Gastrocnemius medialis (tissue), 4 donors: ENCODE measurements around the gene FAXDC2.

Source experiments
- CTCF ChIP-seq, 5 experiments: fragments of 450-650 bp in 3 of 5; fragments of 200-600 bp in 2 of 5; sonication (generic) in 2 of 5; IDR thresholded peaks in 4 of 5; conservative IDR thresholded peaks in 1 of 5; 1 replicate in 4 of 5; 2 replicates in 1 of 5; pipeline ENCODE4 v1.5.1; 2016 to 2019; ENCODE audit warnings: antibody characterized with exemption in 5 of 5, mild to moderate bottlenecking in 3 of 5, moderate library complexity in 3 of 5
- POLR2A ChIP-seq, 2 donors: fragments of 450-650 bp; IDR thresholded peaks; one replicate each; pipeline ENCODE4 v1.6.1; 2017; ENCODE audit warnings: antibody characterized with exemption in 2 of 2, mild to moderate bottlenecking in 2 of 2, moderate library complexity in 2 of 2

- TF ChIP-seq CTCF (IDR thresholded peaks at IDR 0.05 in 4 of 5, conservative IDR thresholded peaks at IDR 0.05 in 1 of 5) (no peak), POLR2A (IDR thresholded peaks at IDR 0.05) (peak in 1 of 2 donors; percentile 42)
These were observed at the start of gene FAXDC2 for GRCh38 chr5:154850255-154851062.
